Stomach smooth muscle (tissue), 2 donors: ENCODE data around the gene ICE2.

Source experiments
- H3K27ac ChIP-seq: one replicate; pipeline ENCODE4 v1.7.0; 2013; ENCODE audit warnings: mild to moderate bottlenecking, low read length, inconsistent platforms
- H3K27me3 ChIP-seq, 2 donors: one replicate each; pipeline ENCODE4 v1.7.0; 2013; ENCODE audit warnings: low read length in 2 of 2; ENCODE audit not compliant: insufficient read depth in 2 of 2, control insufficient read depth in 1 of 2
- H3K36me3 ChIP-seq, 2 donors: one replicate each; pipeline ENCODE4 v1.7.0; 2013; ENCODE audit warnings: low read length in 2 of 2; ENCODE audit not compliant: control insufficient read depth in 2 of 2, insufficient read depth in 2 of 2
- H3K4me1 ChIP-seq: one replicate; pipeline ENCODE4 v1.7.0; 2013; ENCODE audit warnings: low read length; ENCODE audit not compliant: control insufficient read depth, insufficient read depth
- H3K4me3 ChIP-seq, 2 donors: one replicate each; pipeline ENCODE4 v1.7.0; 2013; ENCODE audit warnings: low read length in 2 of 2
- H3K9ac ChIP-seq, 2 donors: one replicate each; pipeline ENCODE4 v1.7.0; 2013; ENCODE audit warnings: low read length in 2 of 2, mild to moderate bottlenecking in 1 of 2
- H3K9me3 ChIP-seq, 2 donors: one replicate each; pipeline ENCODE4 v1.7.0; 2013; ENCODE audit warnings: low read length in 2 of 2; ENCODE audit not compliant: control insufficient read depth in 2 of 2
- donor health status: healthy.
- donor health status: Pancreatic carcinoma.

ICE2 gene

GRCh38 chr15:60390231-60390630 lies 88.7 kb downstream of the ICE2 start:
- Histone ChIP-seq H3K27ac (no peak overlapping the region), H3K9me3 (no peaks in the 10 kb centered on the region), H3K27me3 (no peaks in the 10 kb centered on the region), H3K9ac (peak overlapping the region in 1 of 2 donors; percentile 8), H3K4me3 (peak overlapping the region; percentile 6 to 54), H3K36me3 (peaks cover 2% of the 10 kb centered on the region in 2 donors), H3K4me1 (peaks cover 59% of the 10 kb centered on the region)

- no peaks in the 10 kb centered on the region for H3K27me3 ChIP-seq
- peak overlapping the region; percentile 23 to 40 for H3K4me3 ChIP-seq
- peak overlapping the region; percentile 7 for H3K27ac ChIP-seq
- no peaks in the 10 kb centered on the region for H3K9me3 ChIP-seq
- H3K36me3 ChIP-seq: peaks cover 0 to 3% of the 10 kb centered on the region in 2 donors
- H3K9ac ChIP-seq: no peak overlapping the region
- peaks cover 52% of the 10 kb centered on the region for H3K4me1 ChIP-seq
Observed at GRCh38 chr15:60389261-60390077, 89.5 kb downstream of the ICE2 start.

- H3K36me3 ChIP-seq: peaks cover 2 to 5% of the 10 kb centered on the region in 2 donors
- no peaks in the 10 kb centered on the region for H3K9me3 ChIP-seq
- H3K27me3 ChIP-seq: no peaks in the 10 kb centered on the region
- H3K27ac ChIP-seq: no peak overlapping the region
- no peak overlapping the region for H3K4me3 ChIP-seq
- H3K9ac ChIP-seq: no peak overlapping the region
- peaks cover 35% of the 10 kb centered on the region for H3K4me1 ChIP-seq
Observed at GRCh38 chr15:60387321-60387720, 91.6 kb downstream of the ICE2 start.

GRCh38 chr15:60386615-60387014 lies 92.3 kb downstream of the ICE2 start:
- H3K9me3 ChIP-seq: no peaks in the 10 kb centered on the region
- no peak overlapping the region for H3K27ac ChIP-seq
- H3K27me3 ChIP-seq: no peaks in the 10 kb centered on the region
- no peak overlapping the region for H3K9ac ChIP-seq
- H3K4me1 ChIP-seq: peaks cover 29% of the 10 kb centered on the region
- peaks cover 4 to 6% of the 10 kb centered on the region in 2 donors for H3K36me3 ChIP-seq
- no peak overlapping the region for H3K4me3 ChIP-seq

- peaks cover 9 to 10% of the 10 kb centered on the region in 2 donors for H3K36me3 ChIP-seq
- H3K27ac ChIP-seq: no peak overlapping the region
- peaks cover 22% of the 10 kb centered on the region for H3K4me1 ChIP-seq
Observed at GRCh38 chr15:60385620-60386552, 93.1 kb downstream of the ICE2 start.

GRCh38 chr15:60384526-60385126 lies 94.3 kb downstream of the ICE2 start:
- Histone ChIP-seq H3K9ac (no peak overlapping the region), H3K4me1 (peaks cover 17% of the 10 kb centered on the region), H3K36me3 (peaks cover 15 to 18% of the 10 kb centered on the region in 2 donors), H3K27ac (no peak overlapping the region), H3K27me3 (no peaks in the 10 kb centered on the region), H3K9me3 (no peaks in the 10 kb centered on the region), H3K4me3 (no peak overlapping the region)

More at GRCh38 chr15:60385620-60386552, 93.1 kb downstream of the ICE2 start:
- Histone ChIP-seq H3K27me3 (no peaks in the 10 kb centered on the region), H3K4me3 (no peak overlapping the region), H3K9ac (no peak overlapping the region), H3K9me3 (no peaks in the 10 kb centered on the region)

- no peak overlapping the region for H3K9ac ChIP-seq
- H3K36me3 ChIP-seq: peaks cover 15 to 21% of the 10 kb centered on the region in 2 donors
- H3K4me1 ChIP-seq: peaks cover 12% of the 10 kb centered on the region
- no peak overlapping the region for H3K27ac ChIP-seq
- H3K9me3 ChIP-seq: no peaks in the 10 kb centered on the region
- no peaks in the 10 kb centered on the region for H3K27me3 ChIP-seq
- H3K4me3 ChIP-seq: no peak overlapping the region
Observed at GRCh38 chr15:60384053-60384452, 94.9 kb downstream of the ICE2 start.

GRCh38 chr15:60382773-60383674 lies 95.9 kb downstream of the ICE2 start:
- no peaks in the 10 kb centered on the region for H3K27me3 ChIP-seq
- no peaks in the 10 kb centered on the region for H3K9me3 ChIP-seq
- no peak overlapping the region for H3K9ac ChIP-seq
- peaks cover 15 to 21% of the 10 kb centered on the region in 2 donors for H3K36me3 ChIP-seq
- H3K27ac ChIP-seq: no peak overlapping the region
- no peak overlapping the region for H3K4me3 ChIP-seq
- H3K4me1 ChIP-seq: peaks cover 8% of the 10 kb centered on the region

- H3K9me3 ChIP-seq: no peaks in the 10 kb centered on the region
- H3K4me1 ChIP-seq: peaks cover 15% of the 10 kb centered on the region
- H3K4me3 ChIP-seq: no peak overlapping the region
- H3K27ac ChIP-seq: no peak overlapping the region
- peaks cover 15 to 26% of the 10 kb centered on the region in 2 donors for H3K36me3 ChIP-seq
- H3K27me3 ChIP-seq: no peaks in the 10 kb centered on the region
- H3K9ac ChIP-seq: no peak overlapping the region
Observed at GRCh38 chr15:60381148-60381788, 97.7 kb downstream of the ICE2 start.
